Activated CD8-positive, alpha-beta T cell treated with anti-CD3 and anti-CD28 coated beads for 36 hours (primary cell): Measurements from ENCODE around the gene TAF1C. TPM values are rescaled to one million over a fixed set of nuclear protein-coding genes. Genes with fewer than 3 reads are reported as not detected.

Experiments
- ATAC-seq: fragments of 200-7000 bp; cut with Tn5 transposase; one replicate; pipeline ENCODE4 v1.10.0; 2021; ENCODE audit warnings: mild to moderate bottlenecking, moderate library complexity
- CTCF ChIA-PET: fragments of 350-600 bp; sonication (Branson Sonifier 250); formaldehyde crosslinking; loops from one replicate; lab custom pipeline; 2021; ENCODE audit warnings: antibody characterized with exemption; lab: Charles Lee
- POLR2A ChIA-PET: fragments of 350-600 bp; sonication (Branson Sonifier 250); formaldehyde crosslinking; loops from one replicate; lab custom pipeline; 2021; ENCODE audit warnings: antibody characterized with exemption; lab: Charles Lee
- DNase-seq: peaks from one replicate; pipeline ENCODE4 v3.0.0-alpha.2; 2020
- H3K27ac Mint-ChIP-seq: one replicate; pipeline ENCODE4 v1.8.0; 2021; ENCODE audit warnings: mild to moderate bottlenecking, mixed read lengths
- H3K27me3 Mint-ChIP-seq: one replicate; pipeline ENCODE4 v1.8.0; 2021; ENCODE audit warnings: mixed read lengths
- H3K36me3 Mint-ChIP-seq: one replicate; pipeline ENCODE4 v1.8.0; 2021; ENCODE audit warnings: low read depth, mixed read lengths
- H3K4me1 Mint-ChIP-seq: one replicate; pipeline ENCODE4 v1.8.0; 2021; ENCODE audit warnings: low read depth, mixed read lengths
- H3K4me3 Mint-ChIP-seq: one replicate; pipeline ENCODE4 v1.8.0; 2021; ENCODE audit warnings: mild to moderate bottlenecking, moderate library complexity, mixed read lengths
- H3K9me3 Mint-ChIP-seq: one replicate; pipeline ENCODE4 v1.8.0; 2021; ENCODE audit warnings: mixed read lengths
- intact Hi-C: fragments of 100-400 bp; cut with micrococcal nuclease; formaldehyde crosslinking; loops from one replicate; pipeline ENCODE4 v1.10.0; 2022
- total RNA-seq, 2 experiments: library from RNA; stranded (reverse); gene quantifications; one replicate each; pipeline ENCODE4 v1.2.3, GENCODE V29; 2021
- TF ChIP-seq, protein P1 (sequence below): fragments of 200-600 bp; IDR thresholded peaks from one replicate; pipeline ENCODE4 v1.8.0; 2022; ENCODE audit warnings: antibody characterized with exemption, mild to moderate bottlenecking

TAF1C gene
- total RNA-seq, 2 experiments from 2014 or later: 59.3 to 62.6 TPM

DNA sequence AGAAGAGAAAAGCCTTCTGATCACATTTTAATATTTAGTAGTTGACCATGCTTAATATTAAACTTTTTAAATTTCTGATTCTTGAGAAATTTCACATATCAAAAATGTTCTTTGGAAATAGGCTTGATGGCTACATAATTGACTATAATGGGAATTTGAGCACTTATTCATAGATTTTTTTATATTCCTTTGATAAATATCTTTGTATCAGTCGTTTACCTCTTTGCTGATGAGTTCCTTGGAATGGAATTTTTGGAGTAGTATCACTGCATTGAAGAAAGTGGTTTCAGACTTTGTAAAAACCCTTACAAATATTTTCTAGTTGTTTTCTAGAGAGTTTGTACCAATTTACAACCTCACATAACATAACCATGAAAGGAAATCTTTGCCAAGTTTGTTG is 27.1 kb downstream of the TAF1C start:
- no peak overlapping the region for H3K27ac Mint-ChIP-seq
- H3K4me3 Mint-ChIP-seq: no peak overlapping the region
- no peaks in the 10 kb centered on the region for H3K36me3 Mint-ChIP-seq
- ChIA-PET POLR2A (no interaction called here), CTCF (interaction anchor here (0.7 kb wide), 1 partner anchor 51 kb away, joined by 3 read pairs; no protein-coding TSS in a partner anchor)
- no peak for ATAC-seq
- no peak for DNase-seq
- intact Hi-C loops: no loop called here
- TF ChIP-seq, protein P1, sequence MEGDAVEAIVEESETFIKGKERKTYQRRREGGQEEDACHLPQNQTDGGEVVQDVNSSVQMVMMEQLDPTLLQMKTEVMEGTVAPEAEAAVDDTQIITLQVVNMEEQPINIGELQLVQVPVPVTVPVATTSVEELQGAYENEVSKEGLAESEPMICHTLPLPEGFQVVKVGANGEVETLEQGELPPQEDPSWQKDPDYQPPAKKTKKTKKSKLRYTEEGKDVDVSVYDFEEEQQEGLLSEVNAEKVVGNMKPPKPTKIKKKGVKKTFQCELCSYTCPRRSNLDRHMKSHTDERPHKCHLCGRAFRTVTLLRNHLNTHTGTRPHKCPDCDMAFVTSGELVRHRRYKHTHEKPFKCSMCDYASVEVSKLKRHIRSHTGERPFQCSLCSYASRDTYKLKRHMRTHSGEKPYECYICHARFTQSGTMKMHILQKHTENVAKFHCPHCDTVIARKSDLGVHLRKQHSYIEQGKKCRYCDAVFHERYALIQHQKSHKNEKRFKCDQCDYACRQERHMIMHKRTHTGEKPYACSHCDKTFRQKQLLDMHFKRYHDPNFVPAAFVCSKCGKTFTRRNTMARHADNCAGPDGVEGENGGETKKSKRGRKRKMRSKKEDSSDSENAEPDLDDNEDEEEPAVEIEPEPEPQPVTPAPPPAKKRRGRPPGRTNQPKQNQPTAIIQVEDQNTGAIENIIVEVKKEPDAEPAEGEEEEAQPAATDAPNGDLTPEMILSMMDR: no peak
- no peaks in the 10 kb centered on the region for H3K4me1 Mint-ChIP-seq
- peaks cover 18% of the 10 kb centered on the region for H3K27me3 Mint-ChIP-seq
- no peaks in the 10 kb centered on the region for H3K9me3 Mint-ChIP-seq

DNA sequence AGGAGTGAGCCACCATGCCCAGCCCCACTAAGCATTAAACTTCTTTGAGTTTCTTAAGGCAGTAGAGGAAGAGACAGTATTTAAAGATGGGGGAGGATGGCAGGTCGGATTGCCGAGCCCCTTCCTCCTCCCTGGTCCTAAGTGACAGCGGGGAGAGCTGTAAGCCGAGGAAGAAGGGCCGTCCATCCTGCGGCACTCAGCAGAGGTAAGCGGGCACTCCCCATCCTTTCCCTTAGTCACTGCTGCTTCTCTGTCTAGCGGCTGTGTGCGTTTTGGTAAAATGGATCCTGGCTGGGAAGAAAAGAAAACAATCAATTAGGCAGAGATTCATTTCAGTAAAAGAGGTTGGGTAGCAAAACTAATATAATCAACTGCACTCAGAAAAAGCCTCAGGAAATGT is 27.9 kb downstream of the TAF1C start:
- H3K9me3 Mint-ChIP-seq: no peaks in the 10 kb centered on the region
- ChIA-PET POLR2A (no interaction called here), CTCF (interaction anchor here (1.4 to 2.5 kb wide), 2 partner anchors 12 to 17 kb away, joined by 3 to 6 read pairs; no protein-coding TSS in a partner anchor)
- peaks cover 17% of the 10 kb centered on the region for H3K27me3 Mint-ChIP-seq
- H3K36me3 Mint-ChIP-seq: no peaks in the 10 kb centered on the region
- no peaks in the 10 kb centered on the region for H3K4me1 Mint-ChIP-seq
- H3K27ac Mint-ChIP-seq: no peak overlapping the region
- ATAC-seq: no peak
- intact Hi-C loops: no loop called here
- no peak for DNase-seq
- H3K4me3 Mint-ChIP-seq: no peak overlapping the region
- TF ChIP-seq, protein P1: no peak

GRCh38 chr16:84156342-84156784 is 30.5 kb downstream of the TAF1C start:
- Mint-ChIP-seq H3K27me3 (peaks cover 15% of the 10 kb centered on the region), H3K27ac (no peak overlapping the region), H3K36me3 (no peaks in the 10 kb centered on the region), H3K4me1 (no peaks in the 10 kb centered on the region), H3K9me3 (no peaks in the 10 kb centered on the region), H3K4me3 (no peak overlapping the region)
- ChIA-PET POLR2A (interaction anchor here (0.6 to 2.4 kb wide), 3 partner anchors 11 to 19 kb away, joined by 3 to 6 read pairs (median 3); partner anchors contain the start of genes DNAAF1 and HSDL1), CTCF (interaction anchor here (0.9 to 2.5 kb wide), 8 partner anchors 10 to 93 kb away, joined by 3 to 6 read pairs (median 4); no protein-coding TSS in a partner anchor)
- TF ChIP-seq, protein P1: no peak
- DNase-seq: no peak
- intact Hi-C loops: no loop called here
- ATAC-seq: no peak

DNA sequence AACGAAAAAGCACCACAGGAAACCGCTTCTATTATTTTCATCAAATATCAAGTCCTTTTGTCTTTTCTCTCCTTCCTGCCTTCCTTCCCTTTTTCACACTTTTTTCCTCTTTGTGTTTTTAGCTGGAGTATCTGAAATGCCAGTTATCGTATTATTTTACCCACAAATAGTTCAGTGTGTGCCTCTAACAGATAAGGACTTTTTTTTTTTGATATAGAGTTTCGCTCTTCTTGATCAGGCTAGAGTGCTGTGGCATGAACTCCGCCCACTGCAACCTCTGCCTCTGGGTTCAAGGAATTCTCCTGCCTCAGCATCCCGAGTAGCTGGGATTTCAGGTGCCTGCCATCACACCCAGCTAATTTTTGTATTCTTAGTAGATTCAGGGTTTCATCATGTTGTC is 31.1 kb downstream of the TAF1C start:
- H3K4me1 Mint-ChIP-seq: no peaks in the 10 kb centered on the region
- ATAC-seq (no peak), DNase-seq (no peak)
- POLR2A ChIA-PET: interaction anchor here (0.8 to 2.4 kb wide), 2 partner anchors 11 to 20 kb away, joined by 3 to 6 read pairs; partner anchors contain the start of genes DNAAF1 and HSDL1
- no peaks in the 10 kb centered on the region for H3K36me3 Mint-ChIP-seq
- no peak overlapping the region for H3K27ac Mint-ChIP-seq
- TF ChIP-seq, protein P1: no peak
- H3K4me3 Mint-ChIP-seq: no peak overlapping the region
- CTCF ChIA-PET: interaction anchor here (0.9 to 1.7 kb wide), 7 partner anchors 11 to 92 kb away, joined by 3 to 6 read pairs (median 3); no protein-coding TSS in a partner anchor
- no peaks in the 10 kb centered on the region for H3K9me3 Mint-ChIP-seq
- intact Hi-C loops: no loop called here
- peaks cover 15% of the 10 kb centered on the region for H3K27me3 Mint-ChIP-seq

DNA sequence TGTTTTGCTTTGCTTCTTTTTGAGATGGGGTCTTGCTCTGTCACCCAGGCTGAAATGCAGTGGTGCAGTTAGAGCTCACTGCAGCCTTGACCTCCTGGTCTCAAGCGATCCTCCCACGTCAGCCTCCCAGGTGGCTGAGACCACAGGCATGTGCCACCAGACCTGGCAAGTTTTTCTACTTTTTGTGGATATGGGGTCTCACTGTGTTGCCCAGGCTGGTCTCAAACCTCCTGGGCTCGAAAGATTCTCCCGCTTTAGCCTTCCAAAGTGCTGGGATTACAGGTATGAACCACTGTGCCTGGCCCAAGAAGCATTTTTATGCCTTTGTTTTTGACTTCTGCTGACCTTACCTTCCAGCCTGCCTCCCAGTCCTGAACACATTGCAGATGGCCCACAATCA is 31.6 kb downstream of the TAF1C start:
- Mint-ChIP-seq H3K4me3 (no peak overlapping the region), H3K27me3 (peaks cover 15% of the 10 kb centered on the region), H3K4me1 (no peaks in the 10 kb centered on the region), H3K9me3 (no peaks in the 10 kb centered on the region), H3K27ac (no peak overlapping the region), H3K36me3 (no peaks in the 10 kb centered on the region)
- no peak for DNase-seq
- ATAC-seq: no peak
- intact Hi-C loops: no loop called here
- TF ChIP-seq, protein P1: no peak
- CTCF ChIA-PET: interaction anchor here (1.1 to 1.7 kb wide), 4 partner anchors 11 to 89 kb away, joined by 3 to 5 read pairs (median 4); no protein-coding TSS in a partner anchor
- POLR2A ChIA-PET: interaction anchor here (2.4 kb wide), 1 partner anchor 21 kb away, joined by 6 read pairs; no protein-coding TSS in a partner anchor
